ENCODE data around the gene RSPH1. TPM values are rescaled to one million over a fixed set of nuclear protein-coding genes. Genes with fewer than 3 reads are reported as not detected.

The RSPH1 gene
- total RNA-seq, 1 experiment from 2014 or later: 0.51 TPM

DNA sequence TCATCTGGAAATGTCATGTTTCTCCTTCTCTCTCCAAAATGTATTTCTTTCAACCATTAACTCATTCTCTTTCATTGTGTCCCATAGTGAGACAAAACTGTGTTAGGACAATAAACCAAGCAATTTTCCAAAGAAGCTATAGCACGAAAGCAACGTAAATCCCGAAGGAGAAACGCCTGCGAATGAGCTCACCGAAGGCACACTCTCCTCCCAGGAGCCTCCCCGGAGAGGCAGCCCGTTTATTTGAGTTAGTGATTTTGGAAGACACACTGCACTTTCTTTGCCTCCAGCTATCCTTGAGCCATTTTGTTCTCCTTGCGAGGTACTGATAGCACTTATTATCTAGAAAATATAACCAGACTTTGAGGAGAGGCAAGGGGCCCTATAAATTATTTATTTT, 41.2 kb downstream of the RSPH1 start:
- no peak overlapping the region for H3K9ac ChIP-seq (ENCODE audit: low read length)
- no peaks in the 10 kb centered on the region for H3K27me3 ChIP-seq (ENCODE audit: low read length)
- no peaks in the 10 kb centered on the region for H3K36me3 ChIP-seq (ENCODE audit: low read depth, low read length)
- H3K9me2 ChIP-seq (replicated peaks; ENCODE audit: low read length): no peaks in the 10 kb centered on the region
- ChIA-PET CTCF (no interaction called here), POLR2A (ENCODE audit: unreplicated experiment) (no interaction called here)
- intact Hi-C loops (cut with micrococcal nuclease): no loop called here
- no peak for ATAC-seq
- H3K79me2 ChIP-seq (ENCODE audit: low read length): no peaks in the 10 kb centered on the region
- no peak overlapping the region for H2AFZ ChIP-seq (ENCODE audit: low read length)
- no peaks in the 10 kb centered on the region for H3K9me3 ChIP-seq (ENCODE audit: low read length)
- no peak overlapping the region for H3K27ac ChIP-seq (ENCODE audit: low read length)
- TF ChIP-seq, protein P1, sequence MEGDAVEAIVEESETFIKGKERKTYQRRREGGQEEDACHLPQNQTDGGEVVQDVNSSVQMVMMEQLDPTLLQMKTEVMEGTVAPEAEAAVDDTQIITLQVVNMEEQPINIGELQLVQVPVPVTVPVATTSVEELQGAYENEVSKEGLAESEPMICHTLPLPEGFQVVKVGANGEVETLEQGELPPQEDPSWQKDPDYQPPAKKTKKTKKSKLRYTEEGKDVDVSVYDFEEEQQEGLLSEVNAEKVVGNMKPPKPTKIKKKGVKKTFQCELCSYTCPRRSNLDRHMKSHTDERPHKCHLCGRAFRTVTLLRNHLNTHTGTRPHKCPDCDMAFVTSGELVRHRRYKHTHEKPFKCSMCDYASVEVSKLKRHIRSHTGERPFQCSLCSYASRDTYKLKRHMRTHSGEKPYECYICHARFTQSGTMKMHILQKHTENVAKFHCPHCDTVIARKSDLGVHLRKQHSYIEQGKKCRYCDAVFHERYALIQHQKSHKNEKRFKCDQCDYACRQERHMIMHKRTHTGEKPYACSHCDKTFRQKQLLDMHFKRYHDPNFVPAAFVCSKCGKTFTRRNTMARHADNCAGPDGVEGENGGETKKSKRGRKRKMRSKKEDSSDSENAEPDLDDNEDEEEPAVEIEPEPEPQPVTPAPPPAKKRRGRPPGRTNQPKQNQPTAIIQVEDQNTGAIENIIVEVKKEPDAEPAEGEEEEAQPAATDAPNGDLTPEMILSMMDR (conservative IDR thresholded peaks at IDR 0.05; ENCODE audit: low read depth, low read length): no peak
- no peak for TF ChIP-seq EZH2phosphoT487 (IDR thresholded peaks at IDR 0.05; ENCODE audit: borderline replicate concordance, low read length)
- H3K4me2 ChIP-seq (ENCODE audit: low read length): no peak overlapping the region
- no peaks in the 10 kb centered on the region for H4K20me1 ChIP-seq (ENCODE audit: low read length)
- no peak for DNase-seq
- no TSS peak for BruUV-seq (replicated peaks)
- H3F3A ChIP-seq (ENCODE audit: low read length, unreplicated experiment): no peaks in the 10 kb centered on the region
- H3K4me1 ChIP-seq (ENCODE audit: insufficient read depth, low read length): peaks cover under 1% of the 10 kb centered on the region
- H3K4me3 ChIP-seq (ENCODE audit: low read length): no peak overlapping the region

DNA sequence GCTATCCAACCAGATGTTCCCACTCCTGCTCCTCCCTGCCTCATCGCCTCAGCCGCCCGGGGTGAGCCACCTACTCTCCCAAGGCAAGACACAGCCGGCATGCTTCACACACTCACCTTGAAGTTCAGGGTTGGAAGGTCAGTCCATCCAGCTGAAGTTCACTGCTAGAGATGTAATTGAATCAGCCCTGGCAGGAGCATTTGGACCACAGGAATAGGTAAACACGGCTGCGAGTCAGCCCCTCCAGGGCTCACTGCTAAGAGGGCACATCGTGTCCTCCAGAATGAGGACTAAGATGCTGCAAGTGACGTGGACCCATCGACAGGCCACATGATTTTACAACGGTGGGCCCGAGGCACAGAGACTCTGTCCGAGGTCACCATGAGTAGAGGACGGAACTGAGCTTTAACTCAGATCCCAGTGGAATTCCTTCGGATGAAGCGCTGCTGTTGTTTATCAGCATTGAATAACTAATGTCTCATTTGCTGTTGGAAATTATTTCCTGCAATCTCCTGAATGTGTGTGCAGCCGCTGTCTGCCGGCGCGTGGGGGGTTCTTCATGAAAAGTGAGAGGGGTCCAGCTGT, 41.9 kb downstream of the RSPH1 start:
- no peaks in the 10 kb centered on the region for H3K36me3 ChIP-seq (ENCODE audit: low read depth, low read length)
- TF ChIP-seq, protein P1 (conservative IDR thresholded peaks at IDR 0.05; ENCODE audit: low read depth, low read length): no peak
- TF ChIP-seq EZH2 (IDR thresholded peaks at IDR 0.05; ENCODE audit: low read length, unreplicated experiment): no peak
- no peak for TF ChIP-seq EZH2phosphoT487 (IDR thresholded peaks at IDR 0.05; ENCODE audit: borderline replicate concordance, low read length)
- no peaks in the 10 kb centered on the region for H3K27me3 ChIP-seq (ENCODE audit: low read length)
- no peaks in the 10 kb centered on the region for H3F3A ChIP-seq (ENCODE audit: low read length, unreplicated experiment)
- intact Hi-C loops (cut with micrococcal nuclease): no loop called here
- H3K4me2 ChIP-seq (ENCODE audit: low read length): no peak overlapping the region
- no peak for ATAC-seq
- BruUV-seq (replicated peaks): no TSS peak
- no peaks in the 10 kb centered on the region for H4K20me1 ChIP-seq (ENCODE audit: low read length)
- CTCF ChIA-PET: no interaction called here
- no peak overlapping the region for H3K4me3 ChIP-seq (ENCODE audit: low read length)
- no peak overlapping the region for H3K9ac ChIP-seq (ENCODE audit: low read length)
- H3K79me2 ChIP-seq (ENCODE audit: low read length): no peaks in the 10 kb centered on the region
- DNase-seq: no peak
- H3K4me1 ChIP-seq (ENCODE audit: insufficient read depth, low read length): peaks cover 3% of the 10 kb centered on the region
- POLR2A ChIA-PET (ENCODE audit: unreplicated experiment): no interaction called here
- H3K9me2 ChIP-seq (replicated peaks; ENCODE audit: low read length): no peaks in the 10 kb centered on the region
- H3K27ac ChIP-seq (ENCODE audit: low read length): no peak overlapping the region
- H3K9me3 ChIP-seq (ENCODE audit: low read length): no peaks in the 10 kb centered on the region
- no peak overlapping the region for H2AFZ ChIP-seq (ENCODE audit: low read length)

DNA sequence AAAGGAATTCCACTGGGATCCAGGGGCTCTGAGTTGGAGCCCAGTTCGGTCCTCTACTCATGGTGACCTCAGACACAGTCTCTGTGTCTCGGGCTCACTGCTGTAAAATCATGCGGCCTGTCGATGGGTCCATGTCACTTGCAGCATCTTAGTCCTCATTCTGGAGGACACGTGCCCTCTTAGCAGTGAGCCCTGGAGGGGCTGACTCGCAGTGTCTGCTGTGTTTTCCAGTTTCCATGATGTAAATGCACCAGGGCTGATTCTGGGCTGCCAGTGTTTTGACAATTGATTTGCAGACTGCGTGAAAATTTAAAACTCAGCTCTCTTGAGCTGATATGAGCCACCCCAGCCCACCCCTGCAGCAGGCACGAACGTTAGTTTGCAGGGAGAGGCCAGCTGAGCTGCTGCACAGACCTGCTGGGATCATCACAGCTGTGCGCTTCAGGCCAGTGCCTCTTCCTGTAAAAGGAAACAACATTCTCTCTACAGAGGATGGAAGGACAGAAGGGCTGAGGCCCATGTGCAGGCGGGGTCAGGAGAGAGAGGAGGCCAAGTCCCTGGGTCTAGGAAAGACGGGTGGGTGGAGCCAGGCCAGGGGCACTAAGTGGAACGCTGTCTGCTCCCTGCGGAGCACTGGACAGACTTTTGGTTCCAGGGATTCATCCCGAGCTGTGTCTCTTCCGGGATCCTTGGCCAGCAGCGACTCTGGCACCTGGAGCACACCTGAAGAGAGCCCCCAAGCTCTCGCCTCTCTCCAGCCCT, 42.6 kb downstream of the RSPH1 start:
- intact Hi-C loops (cut with micrococcal nuclease): no loop called here
- no peaks in the 10 kb centered on the region for H4K20me1 ChIP-seq (ENCODE audit: low read length)
- H3K9ac ChIP-seq (ENCODE audit: low read length): no peak overlapping the region
- H3K79me2 ChIP-seq (ENCODE audit: low read length): no peaks in the 10 kb centered on the region
- DNase-seq: no peak
- H3K36me3 ChIP-seq (ENCODE audit: low read depth, low read length): no peaks in the 10 kb centered on the region
- TF ChIP-seq, protein P1 (conservative IDR thresholded peaks at IDR 0.05; ENCODE audit: low read depth, low read length): no peak
- TF ChIP-seq EZH2 (IDR thresholded peaks at IDR 0.05; ENCODE audit: low read length, unreplicated experiment) (no peak), EZH2phosphoT487 (IDR thresholded peaks at IDR 0.05; ENCODE audit: borderline replicate concordance, low read length) (no peak)
- H3K27ac ChIP-seq (ENCODE audit: low read length): no peak overlapping the region
- H3K4me1 ChIP-seq (ENCODE audit: insufficient read depth, low read length): peaks cover 3% of the 10 kb centered on the region
- BruUV-seq (replicated peaks): no TSS peak
- H3K4me2 ChIP-seq (ENCODE audit: low read length): no peak overlapping the region
- H3K27me3 ChIP-seq (ENCODE audit: low read length): no peaks in the 10 kb centered on the region
- no peaks in the 10 kb centered on the region for H3K9me3 ChIP-seq (ENCODE audit: low read length)
- ATAC-seq: no peak
- CTCF ChIA-PET: no interaction called here
- H3K4me3 ChIP-seq (ENCODE audit: low read length): no peak overlapping the region
- H2AFZ ChIP-seq (ENCODE audit: low read length): no peak overlapping the region
- no peaks in the 10 kb centered on the region for H3F3A ChIP-seq (ENCODE audit: low read length, unreplicated experiment)
- POLR2A ChIA-PET (ENCODE audit: unreplicated experiment): no interaction called here
- H3K9me2 ChIP-seq (replicated peaks; ENCODE audit: low read length): no peaks in the 10 kb centered on the region
